HG03108 (cell line): ENCODE data around the gene GABRP.
"Not testable (repeated sequence)": the region's sequence is repeated elsewhere in the genome, so short reads cannot be mapped to it uniquely, and the experiment has no call there.

Experiments used
- ATAC-seq: cut with Tn5 transposase; IDR thresholded peaks from one replicate; pipeline ENCODE4 v1.9.1; 2021; ENCODE audit warnings: moderate library complexity; ENCODE audit not compliant: unreplicated experiment

GABRP gene

DNA sequence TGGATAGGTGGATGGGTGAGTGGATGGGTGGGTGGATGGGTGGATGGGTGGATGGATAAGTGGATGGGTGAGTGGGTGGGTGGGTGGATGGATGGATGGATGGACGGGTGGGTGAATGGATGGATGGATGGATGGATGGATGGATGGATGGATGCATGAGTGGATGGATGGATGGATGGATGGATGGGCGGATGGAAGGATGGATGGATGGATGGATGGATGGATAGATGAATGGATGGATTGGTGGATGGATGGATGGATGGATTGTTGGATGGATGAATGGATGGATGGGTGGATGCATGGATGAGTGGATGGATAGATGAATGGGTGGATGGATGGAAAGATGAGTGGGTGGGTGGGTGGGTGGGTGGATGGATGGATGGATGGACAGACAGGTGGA lies 29.0 kb upstream of the GABRP start:
- ATAC-seq, result not testable (repeated sequence)

DNA sequence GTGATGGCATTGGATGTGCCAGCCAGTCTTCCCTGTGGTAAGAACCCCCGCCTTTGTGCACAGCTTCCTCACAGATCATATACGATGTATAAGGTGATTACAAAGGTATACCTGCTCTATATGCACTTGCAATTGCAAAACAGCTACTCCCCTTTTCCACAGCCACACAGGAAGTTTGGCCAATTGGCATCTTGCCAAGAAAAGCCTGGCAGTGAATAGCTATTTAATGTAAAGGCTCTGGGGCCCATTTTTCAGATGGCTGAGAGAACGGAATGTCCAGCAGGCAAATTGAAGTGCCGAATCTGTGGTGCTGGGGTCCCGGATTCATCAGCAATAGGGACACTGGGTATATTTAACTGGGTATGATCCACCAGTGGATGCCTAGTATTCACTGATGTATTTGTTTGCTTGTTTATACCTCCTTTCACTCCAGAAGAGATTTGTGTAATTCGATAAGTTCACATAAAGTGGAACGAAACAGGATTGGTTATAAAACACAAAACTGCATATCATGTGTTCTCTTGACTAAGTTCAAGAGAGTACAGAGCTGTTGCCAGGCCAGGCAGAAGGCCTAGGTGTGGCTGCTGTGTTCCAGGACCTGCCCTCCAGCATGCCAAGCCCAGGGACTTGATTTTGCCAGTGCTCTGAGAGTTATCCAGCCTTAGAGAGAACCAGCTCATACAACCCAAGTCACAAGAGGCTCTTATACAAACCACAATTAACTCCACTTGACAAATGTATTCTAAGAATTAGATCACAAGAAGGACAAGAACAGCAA lies 27.7 kb upstream of the GABRP start:
- no peak for ATAC-seq

DNA sequence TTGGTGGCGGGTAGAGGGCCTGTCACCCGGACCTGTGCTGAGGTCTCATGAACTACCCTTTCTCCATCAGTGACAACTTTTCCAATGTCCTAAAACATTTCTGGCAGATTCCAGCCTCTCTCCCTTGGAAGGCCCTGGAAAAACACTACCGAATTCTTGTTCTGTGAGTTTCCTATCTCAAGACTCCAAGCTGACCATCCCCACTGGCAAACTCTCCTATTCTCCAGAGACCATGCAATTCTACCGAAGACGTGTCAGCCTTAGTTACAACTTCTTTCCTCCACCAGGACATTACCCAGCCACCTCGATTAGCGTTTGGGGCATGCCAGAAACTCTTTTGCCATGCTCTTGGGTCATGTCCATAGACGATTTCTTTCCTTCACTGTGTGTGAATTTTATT lies 26.8 kb upstream of the GABRP start:
- no peak for ATAC-seq

GRCh38 chr5:170757182-170757601 lies 26.3 kb upstream of the GABRP start:
- peak; percentile 92 for ATAC-seq

- no peak for ATAC-seq
Observed at GRCh38 chr5:170757669-170758068, 25.9 kb upstream of the GABRP start.

GRCh38 chr5:170758481-170758880 lies 25.0 kb upstream of the GABRP start:
- no peak for ATAC-seq

DNA sequence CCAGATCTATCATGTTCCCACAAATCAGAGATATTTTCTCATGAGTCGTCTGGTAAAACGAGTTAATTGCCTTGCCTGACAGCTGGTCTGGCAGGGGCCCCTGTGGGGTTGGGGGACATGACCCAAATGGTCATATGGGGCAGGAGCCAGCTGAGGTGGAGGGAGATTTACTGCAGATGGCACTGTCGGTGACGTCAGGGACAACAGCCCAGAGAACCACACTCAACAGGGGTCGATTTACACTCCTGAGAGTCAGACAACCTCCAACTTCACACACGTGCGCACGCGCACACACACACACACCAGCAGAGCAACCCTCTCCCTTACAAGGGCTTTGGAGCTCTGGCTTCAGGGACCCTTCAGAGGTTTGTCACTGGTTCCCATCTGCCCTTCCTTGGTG lies 23.4 kb upstream of the GABRP start:
- no peak for ATAC-seq

- ATAC-seq, result no peak
Observed at GRCh38 chr5:170761048-170761707, 22.3 kb upstream of the GABRP start.

DNA sequence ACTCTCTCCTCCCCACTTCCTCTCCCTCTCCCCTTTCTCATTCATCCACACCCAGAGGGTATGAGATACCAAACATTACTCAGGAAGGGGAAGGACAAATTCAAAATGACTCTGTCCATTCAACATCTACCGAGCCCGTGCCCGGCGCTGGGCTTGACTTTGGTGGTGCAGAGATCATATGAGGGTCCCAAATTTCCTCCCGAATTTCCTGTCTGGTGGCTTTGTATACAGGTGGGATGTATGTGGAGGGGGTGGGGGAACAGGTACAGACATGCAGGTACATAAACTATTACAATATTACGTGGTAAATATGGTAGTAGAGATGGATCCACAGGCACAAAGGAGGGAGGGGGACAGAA lies 21.8 kb upstream of the GABRP start:
- ATAC-seq, result no peak

GRCh38 chr5:170762298-170762697 lies 21.2 kb upstream of the GABRP start:
- not testable (repeated sequence) for ATAC-seq

- ATAC-seq, result not testable (repeated sequence)
Observed at GRCh38 chr5:170765868-170766267, 17.7 kb upstream of the GABRP start.

DNA sequence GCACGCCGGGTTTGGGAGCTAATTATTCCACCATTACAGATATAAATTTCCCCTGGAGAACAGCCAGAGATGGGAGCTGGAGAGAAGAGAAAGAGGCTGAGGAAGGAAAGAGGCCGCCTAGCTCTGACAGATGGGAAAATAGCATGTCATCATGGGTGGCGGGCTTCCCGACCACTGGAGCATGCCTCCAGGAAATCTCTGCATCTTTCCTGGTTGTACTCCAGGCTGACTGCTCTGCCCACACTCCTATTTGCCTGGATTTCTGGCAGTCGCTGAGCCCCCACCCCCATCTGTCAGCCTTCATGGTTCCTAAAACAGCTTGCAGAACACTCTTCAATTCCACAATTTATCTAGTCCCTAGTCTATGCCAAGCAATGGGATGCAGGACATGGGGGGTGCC lies 14.3 kb upstream of the GABRP start:
- ATAC-seq, result no peak

DNA sequence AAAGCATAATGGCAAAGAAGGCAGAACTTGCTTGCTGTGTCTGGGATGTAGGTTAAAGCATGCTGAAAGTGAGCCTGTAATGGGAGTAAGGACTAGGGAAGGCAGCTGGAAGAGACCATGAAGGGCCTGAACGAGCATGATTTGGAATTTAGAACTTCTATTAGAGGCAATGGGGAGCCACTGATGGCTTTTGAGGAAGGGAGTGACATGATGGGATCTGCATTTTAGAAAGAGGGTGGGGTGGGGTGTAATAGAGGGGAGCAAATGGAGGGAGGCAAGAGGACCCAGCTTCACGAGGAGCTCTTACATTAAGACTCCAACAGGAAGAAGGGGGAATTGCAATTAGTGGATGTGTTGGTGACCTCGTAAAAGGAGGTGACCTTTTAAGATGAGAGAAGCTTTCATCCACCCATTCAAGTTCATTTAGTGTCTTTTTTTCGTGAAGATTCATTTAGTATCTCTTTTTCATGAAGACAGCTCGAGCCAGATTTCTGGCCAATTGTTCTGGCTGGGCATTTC lies 13.6 kb upstream of the GABRP start:
- no peak for ATAC-seq

- no peak for ATAC-seq
Observed at GRCh38 chr5:170771496-170771895, 12.0 kb upstream of the GABRP start.

DNA sequence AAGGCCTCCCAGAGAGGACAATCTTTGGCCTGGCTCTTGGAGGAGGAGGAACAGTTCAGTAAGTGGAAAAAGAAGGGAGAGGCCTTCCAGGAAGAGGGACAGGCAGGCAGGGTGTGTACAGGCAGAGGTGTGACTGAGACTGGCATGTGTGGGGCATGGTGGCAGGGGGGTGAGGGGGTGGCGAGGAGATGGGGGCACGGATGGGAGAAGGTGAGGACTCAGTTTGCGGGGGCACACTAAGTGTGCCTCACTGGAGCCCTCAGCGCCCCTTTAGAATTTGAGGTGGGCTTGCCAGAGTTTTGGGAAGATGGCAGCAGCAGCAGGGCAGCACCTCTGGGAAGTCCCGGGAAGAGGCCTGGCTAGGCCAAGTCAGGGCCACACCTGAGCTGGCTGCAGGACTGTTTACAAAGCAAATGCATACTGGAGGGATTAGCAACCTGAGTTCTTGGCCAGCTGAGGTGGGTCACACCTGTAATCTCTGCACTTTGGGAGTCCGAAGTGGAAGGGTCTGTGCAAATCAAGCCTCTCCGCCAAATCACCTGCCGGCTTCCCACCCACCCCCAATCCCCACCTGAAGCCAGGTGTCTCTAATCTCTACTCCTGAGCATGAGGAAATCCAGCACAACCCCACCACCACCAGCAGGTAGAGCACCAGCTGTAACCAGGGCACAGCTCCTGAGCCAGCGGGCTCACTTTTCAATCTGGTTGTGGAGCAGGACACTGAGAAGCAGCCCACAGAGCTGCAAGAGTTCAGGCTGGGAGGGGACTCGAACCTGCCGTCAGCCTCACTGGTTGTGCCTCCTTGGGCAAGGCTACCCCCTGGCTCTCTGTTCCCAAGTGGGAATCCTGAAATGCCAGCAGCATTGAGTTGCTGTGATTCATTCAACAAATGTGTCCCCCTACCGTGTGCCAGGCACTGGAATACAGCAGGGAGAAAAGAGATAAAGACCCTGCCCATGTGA lies 10.2 kb upstream of the GABRP start:
- ATAC-seq, result no peak

- ATAC-seq, result no peak
Observed at GRCh38 chr5:170774831-170775230, 8.7 kb upstream of the GABRP start.

- ATAC-seq, result no peak
Observed at GRCh38 chr5:170781946-170782345, 1.6 kb upstream of the GABRP start.

DNA sequence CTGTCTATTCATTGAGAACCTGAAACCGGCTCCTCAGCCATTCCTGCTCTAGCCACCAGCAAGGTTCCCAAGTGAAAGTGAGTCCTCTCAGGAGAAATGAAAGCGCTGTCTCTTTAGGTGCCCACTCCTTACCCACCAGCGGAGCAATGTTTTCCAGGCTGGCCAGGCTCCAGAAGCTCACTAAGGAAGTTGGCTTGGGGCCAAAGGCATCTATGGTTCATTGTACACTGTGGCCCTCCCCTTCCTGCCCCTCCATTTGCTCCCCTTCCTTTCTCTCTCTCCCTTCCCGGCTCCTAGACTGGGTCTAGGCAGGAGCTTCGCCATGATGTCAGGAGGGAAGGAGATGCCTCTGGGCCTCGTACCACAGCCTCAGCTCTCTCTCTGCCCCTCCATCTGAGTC lies 1.1 kb upstream of the GABRP start:
- no peak for ATAC-seq

DNA sequence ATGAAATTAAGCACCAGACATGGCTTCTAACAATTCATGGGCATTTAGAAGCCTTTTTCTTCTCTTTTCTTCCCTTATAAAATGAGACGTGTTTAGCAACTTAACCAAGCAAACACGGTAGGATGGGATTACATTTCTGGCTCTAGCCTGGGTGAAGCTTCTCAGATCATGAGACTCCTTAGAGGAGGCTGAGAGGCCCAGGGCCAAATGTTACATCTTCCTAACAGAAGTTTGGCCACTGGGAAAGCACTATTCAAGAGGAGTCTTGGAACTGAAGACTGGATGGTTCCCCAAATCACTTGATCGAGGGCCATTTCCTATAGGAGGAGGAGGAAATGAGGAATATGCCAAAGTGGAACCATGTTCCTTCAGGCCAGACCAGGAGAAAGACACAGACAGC lies 1.9 kb downstream of the GABRP start:
- ATAC-seq, result no peak

GRCh38 chr5:170787216-170787615 lies 3.7 kb downstream of the GABRP start:
- ATAC-seq, result no peak

- ATAC-seq, result no peak
Observed at GRCh38 chr5:170788626-170789304, 5.2 kb downstream of the GABRP start.
